Bone marrow (tissue), 2 donors: Measurements from ENCODE around the gene UBASH3B.
"Not testable (repeated sequence)": the region's sequence is repeated elsewhere in the genome, so short reads cannot be mapped to it uniquely, and the experiment has no call there.

ENCODE experiments used
- DNase-seq, 2 donors: peaks; one replicate each; lab custom pipeline; 2025; lab: John Stamatoyannopoulos, UW

UBASH3B gene, protein sequence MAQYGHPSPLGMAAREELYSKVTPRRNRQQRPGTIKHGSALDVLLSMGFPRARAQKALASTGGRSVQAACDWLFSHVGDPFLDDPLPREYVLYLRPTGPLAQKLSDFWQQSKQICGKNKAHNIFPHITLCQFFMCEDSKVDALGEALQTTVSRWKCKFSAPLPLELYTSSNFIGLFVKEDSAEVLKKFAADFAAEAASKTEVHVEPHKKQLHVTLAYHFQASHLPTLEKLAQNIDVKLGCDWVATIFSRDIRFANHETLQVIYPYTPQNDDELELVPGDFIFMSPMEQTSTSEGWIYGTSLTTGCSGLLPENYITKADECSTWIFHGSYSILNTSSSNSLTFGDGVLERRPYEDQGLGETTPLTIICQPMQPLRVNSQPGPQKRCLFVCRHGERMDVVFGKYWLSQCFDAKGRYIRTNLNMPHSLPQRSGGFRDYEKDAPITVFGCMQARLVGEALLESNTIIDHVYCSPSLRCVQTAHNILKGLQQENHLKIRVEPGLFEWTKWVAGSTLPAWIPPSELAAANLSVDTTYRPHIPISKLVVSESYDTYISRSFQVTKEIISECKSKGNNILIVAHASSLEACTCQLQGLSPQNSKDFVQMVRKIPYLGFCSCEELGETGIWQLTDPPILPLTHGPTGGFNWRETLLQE

DNA sequence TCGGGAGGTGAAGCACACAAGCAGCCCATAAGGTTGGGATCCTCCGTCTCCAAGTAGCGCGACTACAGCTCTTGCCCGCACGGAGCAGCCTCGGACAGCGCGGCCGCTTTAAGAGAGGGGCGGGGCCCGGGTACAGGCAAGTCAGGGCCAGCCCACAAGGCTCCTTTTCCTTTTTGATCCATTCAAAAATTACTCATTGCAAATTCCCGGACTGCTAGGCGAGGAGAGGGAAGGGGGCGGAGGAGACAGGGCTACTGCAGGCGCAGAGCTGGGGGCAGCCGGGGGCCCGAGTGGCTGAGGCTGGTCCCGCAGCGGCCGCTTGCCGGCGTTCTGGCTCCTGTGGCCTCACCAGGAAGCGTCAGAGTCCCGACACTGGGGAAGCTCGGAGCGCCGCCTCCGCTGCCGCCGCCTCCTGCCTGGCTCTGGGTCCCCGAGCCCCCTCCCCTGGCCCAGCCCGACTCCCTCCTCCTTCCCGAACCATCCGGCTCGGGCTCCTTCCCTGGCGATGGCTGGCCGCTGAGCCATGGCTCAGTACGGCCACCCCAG, at the start of gene UBASH3B:
Gene UBASH3B (plus strand): TSS at position 196 of the 546 bp plus-strand sequence. CDS start 328 bp downstream, at position 524.
- DNase-seq, result peak; percentile 48 to 80

- DNase-seq, result not testable (repeated sequence)
Measured at GRCh38 chr11:122607162-122607561, 48.4 kb upstream of the UBASH3B start.

- no peak for DNase-seq
Measured at GRCh38 chr11:122612123-122612824, 43.2 kb upstream of the UBASH3B start.

DNA sequence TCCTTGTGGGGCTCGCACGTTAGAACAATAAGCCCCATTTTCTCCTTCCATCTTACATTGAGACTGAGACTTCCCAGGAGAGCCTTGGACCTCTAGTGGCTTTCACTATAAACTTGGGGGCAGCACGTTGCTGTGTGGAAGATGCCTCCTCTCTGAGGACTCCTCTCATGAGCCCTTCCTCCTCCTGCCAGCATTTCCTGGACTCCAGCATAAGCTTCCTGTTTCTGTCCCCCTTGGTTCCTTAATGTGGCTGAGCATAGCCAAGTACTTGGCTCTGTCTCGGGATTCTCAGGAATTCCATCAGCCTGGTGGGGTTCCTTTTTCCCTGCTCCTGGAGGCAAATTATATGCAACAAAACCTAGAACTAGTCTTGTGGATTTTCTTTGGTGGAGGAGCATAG, 38.8 kb upstream of the UBASH3B start:
- no peak for DNase-seq

GRCh38 chr11:122617297-122617696, 38.2 kb upstream of the UBASH3B start:
- DNase-seq, result no peak

DNA sequence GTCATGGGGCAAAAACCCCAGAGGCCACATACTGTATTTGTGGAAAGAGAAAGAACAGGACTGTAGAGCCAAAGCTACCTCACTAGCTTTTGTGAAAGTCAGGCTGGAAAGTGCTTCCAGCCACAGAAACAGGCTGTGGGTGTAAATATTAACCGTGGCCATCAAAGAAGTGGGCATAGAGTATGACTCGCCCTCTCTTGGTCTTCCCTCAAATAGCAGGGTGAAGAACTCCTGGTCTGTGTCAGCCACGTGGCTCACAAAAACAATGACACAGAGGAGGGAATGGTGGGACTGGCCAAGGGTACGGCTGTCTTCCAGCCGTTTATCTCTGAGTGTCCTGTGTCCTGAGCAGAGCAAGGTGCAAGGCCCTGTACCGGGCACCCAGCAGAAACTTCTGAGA, 37.6 kb upstream of the UBASH3B start:
- no peak for DNase-seq

DNA sequence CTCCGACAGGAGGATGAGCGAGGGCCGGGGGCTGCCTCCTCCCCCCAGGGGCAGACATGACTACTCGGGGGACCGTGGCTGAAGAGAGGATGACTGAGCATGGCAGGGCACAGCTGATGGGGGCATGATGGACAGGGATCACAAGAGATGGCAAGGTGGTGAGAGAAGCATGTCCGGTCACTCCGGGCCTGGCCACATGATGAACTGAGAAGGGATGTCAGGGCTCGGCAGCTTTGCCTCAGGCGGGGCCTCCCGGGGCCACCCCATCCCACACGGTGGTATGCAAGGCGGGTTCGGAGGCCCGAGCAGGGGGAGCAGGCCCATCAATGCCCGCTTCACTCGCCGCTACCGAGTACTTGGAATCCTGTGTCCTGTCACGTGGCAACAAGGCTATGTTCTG, 36.6 kb upstream of the UBASH3B start:
- DNase-seq, result no peak

GRCh38 chr11:122619757-122620156, 35.8 kb upstream of the UBASH3B start:
- no peak for DNase-seq

GRCh38 chr11:122625501-122625900, 30.0 kb upstream of the UBASH3B start:
- DNase-seq, result not testable (repeated sequence)

DNA sequence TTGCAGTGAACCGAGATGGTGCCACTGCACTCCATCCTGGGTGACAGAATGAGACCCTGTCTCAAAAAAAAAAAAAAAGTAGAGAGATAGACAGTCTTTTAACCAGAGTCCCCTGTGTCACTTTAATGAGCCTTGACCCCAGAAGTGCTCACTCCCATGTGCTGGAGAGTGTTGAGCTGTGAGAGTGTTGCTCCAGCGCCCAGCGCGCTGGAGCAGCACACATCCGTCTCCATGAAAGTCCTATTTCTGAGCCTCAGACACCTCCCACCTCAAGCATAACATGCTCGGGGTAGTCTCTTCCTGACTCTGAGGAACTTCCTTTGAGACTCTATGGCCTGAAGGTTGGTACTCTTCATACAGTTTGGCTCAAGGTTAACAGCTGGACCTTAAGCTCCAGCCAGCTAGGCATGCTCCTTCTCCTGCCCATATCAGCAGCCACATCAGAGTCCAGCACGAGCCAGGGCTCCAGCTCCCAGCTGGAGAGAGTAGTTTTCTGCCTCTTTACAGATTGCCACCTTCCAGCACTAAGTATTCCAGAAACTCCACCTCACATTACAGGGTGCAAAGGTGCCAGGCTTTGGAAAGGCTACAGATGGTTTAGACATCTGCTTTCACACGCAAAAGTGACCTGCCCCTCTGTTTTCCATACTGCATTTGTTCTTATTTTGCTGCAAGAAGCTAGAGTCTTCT, 29.4 kb upstream of the UBASH3B start:
- no peak for DNase-seq

- no peak for DNase-seq
Measured at GRCh38 chr11:122627745-122628144, 27.8 kb upstream of the UBASH3B start.

- peak; percentile 16 to 86 for DNase-seq
Measured at GRCh38 chr11:122628810-122629555, 26.5 kb upstream of the UBASH3B start.

GRCh38 chr11:122632181-122632824, 23.2 kb upstream of the UBASH3B start:
- DNase-seq, result no peak

GRCh38 chr11:122633219-122633829, 22.2 kb upstream of the UBASH3B start:
- peak in 1 of 2 donors; percentile 55 for DNase-seq

DNA sequence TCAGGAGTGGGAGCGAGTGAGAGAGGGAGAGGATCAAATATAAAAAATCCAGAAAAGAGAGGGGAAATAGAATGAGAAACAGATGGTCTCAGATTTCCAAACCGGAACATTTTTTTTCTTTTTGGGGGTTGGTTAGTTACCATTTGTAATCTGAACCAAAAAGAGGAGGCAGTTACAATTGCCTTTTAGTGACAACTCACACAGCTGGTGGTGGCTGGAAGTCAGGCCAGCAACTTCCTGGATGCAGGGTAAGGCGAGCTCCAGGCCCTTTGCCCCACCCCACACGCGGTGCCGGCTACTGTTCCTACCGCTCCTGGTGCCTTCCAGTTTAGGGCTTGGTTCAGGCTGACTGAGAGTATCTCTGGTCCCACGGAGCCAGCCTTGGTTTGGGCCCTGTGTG, 21.0 kb upstream of the UBASH3B start:
- DNase-seq, result peak in 1 of 2 donors; percentile 8

GRCh38 chr11:122637541-122637940, 18.0 kb upstream of the UBASH3B start:
- DNase-seq, result peak in 1 of 2 donors; percentile 73

DNA sequence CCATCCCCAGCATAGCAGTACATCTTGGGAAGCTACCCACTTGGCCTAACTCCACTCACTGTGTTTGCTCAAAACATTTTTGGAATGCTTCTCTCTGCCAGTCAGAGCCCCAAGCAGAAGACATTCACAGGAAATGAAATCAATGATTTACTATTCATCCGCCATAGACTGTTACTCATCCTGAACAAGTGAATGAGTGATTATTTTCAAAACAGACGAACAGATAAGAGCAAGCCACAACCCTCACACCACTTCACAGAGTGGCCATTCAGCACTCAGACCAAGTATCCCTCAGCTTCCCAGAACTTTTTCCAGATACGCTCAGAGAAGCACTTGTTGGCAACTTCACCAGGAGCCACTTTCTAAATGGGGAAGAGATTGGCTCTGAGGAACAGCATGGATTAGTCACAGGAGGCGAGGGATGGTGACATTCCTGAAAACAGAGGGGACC, 13.0 kb upstream of the UBASH3B start:
- DNase-seq, result no peak

DNA sequence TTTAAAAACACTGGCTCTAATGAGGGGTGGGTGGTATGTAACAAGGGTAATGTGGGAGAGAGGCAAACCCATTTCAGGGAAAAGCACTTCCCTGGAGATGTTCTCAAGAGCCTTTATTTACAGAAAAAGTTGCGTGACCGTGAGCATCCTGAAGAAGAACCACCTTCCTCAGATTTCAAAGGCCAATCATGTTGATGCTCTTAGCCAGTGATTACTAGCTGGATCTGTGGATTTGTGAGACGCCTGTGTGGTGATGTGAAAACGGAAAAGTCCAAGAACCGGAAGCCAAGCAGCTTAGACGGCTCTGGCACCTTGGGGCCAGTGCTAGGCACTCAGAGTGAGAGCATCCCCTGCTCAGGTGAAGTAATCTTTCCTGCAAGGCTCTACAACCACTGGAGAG, 12.6 kb upstream of the UBASH3B start:
- DNase-seq, result no peak

DNA sequence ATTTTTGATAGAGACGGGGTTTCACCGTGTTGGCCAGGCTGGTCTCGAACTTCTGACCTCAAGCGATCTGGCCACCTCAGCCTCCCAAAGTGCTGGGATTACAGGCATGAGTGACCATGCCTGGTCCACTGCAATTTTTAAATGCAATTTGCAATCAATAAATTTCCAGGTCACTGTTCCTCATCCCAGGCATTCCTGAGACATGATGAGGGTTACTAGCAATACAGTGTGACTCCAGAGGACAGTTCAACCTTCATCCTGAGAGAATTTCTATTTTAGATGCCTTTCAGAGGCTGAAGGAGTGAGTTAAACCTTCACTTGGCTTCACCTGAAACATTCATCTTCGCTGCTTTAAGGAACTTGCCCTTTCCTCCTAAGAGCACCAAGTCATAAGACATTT, 9.7 kb upstream of the UBASH3B start:
- no peak for DNase-seq
